ENCODE data around the gene ZC3H6.

DNA sequence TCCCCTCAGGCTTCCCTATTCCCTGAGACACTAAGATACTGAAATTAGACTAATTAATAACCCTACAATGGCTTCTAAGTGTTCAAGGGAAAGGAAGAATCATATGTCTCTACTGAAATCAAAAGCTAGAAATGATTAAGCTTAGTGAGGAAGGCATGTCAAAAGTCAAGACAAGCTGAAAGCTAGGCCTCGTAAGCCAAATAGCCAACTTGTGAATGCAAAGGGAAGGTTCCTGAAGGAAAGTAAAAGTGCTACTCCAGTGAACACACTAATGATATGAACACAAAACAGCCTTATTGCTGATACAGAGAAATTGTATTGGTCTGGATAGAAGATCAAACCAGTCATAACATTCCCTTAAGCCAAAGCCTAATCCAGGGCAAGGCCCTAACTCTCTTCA lies 30.5 kb upstream of the ZC3H6 start:
- no peak for TF ChIP-seq MAZ (IDR thresholded peaks at IDR 0.05; ENCODE audit: borderline replicate concordance, low read depth, low read length)
- TF ChIP-seq, protein P1, sequence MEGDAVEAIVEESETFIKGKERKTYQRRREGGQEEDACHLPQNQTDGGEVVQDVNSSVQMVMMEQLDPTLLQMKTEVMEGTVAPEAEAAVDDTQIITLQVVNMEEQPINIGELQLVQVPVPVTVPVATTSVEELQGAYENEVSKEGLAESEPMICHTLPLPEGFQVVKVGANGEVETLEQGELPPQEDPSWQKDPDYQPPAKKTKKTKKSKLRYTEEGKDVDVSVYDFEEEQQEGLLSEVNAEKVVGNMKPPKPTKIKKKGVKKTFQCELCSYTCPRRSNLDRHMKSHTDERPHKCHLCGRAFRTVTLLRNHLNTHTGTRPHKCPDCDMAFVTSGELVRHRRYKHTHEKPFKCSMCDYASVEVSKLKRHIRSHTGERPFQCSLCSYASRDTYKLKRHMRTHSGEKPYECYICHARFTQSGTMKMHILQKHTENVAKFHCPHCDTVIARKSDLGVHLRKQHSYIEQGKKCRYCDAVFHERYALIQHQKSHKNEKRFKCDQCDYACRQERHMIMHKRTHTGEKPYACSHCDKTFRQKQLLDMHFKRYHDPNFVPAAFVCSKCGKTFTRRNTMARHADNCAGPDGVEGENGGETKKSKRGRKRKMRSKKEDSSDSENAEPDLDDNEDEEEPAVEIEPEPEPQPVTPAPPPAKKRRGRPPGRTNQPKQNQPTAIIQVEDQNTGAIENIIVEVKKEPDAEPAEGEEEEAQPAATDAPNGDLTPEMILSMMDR (IDR thresholded peaks at IDR 0.05), result no peak
- TF ChIP-seq, protein P2, sequence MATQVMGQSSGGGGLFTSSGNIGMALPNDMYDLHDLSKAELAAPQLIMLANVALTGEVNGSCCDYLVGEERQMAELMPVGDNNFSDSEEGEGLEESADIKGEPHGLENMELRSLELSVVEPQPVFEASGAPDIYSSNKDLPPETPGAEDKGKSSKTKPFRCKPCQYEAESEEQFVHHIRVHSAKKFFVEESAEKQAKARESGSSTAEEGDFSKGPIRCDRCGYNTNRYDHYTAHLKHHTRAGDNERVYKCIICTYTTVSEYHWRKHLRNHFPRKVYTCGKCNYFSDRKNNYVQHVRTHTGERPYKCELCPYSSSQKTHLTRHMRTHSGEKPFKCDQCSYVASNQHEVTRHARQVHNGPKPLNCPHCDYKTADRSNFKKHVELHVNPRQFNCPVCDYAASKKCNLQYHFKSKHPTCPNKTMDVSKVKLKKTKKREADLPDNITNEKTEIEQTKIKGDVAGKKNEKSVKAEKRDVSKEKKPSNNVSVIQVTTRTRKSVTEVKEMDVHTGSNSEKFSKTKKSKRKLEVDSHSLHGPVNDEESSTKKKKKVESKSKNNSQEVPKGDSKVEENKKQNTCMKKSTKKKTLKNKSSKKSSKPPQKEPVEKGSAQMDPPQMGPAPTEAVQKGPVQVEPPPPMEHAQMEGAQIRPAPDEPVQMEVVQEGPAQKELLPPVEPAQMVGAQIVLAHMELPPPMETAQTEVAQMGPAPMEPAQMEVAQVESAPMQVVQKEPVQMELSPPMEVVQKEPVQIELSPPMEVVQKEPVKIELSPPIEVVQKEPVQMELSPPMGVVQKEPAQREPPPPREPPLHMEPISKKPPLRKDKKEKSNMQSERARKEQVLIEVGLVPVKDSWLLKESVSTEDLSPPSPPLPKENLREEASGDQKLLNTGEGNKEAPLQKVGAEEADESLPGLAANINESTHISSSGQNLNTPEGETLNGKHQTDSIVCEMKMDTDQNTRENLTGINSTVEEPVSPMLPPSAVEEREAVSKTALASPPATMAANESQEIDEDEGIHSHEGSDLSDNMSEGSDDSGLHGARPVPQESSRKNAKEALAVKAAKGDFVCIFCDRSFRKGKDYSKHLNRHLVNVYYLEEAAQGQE (IDR thresholded peaks at IDR 0.05), result no peak
- TF ChIP-seq KDM5A (IDR thresholded peaks at IDR 0.05), result no peak
- no peak for TF ChIP-seq HOXB5 (CRISPR knock-in tag; IDR thresholded peaks at IDR 0.05)
- TF ChIP-seq, protein P3, sequence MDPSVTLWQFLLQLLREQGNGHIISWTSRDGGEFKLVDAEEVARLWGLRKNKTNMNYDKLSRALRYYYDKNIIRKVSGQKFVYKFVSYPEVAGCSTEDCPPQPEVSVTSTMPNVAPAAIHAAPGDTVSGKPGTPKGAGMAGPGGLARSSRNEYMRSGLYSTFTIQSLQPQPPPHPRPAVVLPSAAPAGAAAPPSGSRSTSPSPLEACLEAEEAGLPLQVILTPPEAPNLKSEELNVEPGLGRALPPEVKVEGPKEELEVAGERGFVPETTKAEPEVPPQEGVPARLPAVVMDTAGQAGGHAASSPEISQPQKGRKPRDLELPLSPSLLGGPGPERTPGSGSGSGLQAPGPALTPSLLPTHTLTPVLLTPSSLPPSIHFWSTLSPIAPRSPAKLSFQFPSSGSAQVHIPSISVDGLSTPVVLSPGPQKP (IDR thresholded peaks at IDR 0.05; ENCODE audit: low read depth, low read length), result no peak
- TF ChIP-seq SMC3 (IDR thresholded peaks at IDR 0.05), result no peak
- no peak for TF ChIP-seq KDM1A (IDR thresholded peaks at IDR 0.05; ENCODE audit: low read depth)

Measured in A549 (cell line).